GM21381 (cell line): ENCODE measurements around the gene OR1F1.

ENCODE experiments used
- ATAC-seq: cut with Tn5 transposase; IDR thresholded peaks from one replicate; pipeline ENCODE4 v1.9.1; 2021; ENCODE audit warnings: mild to moderate bottlenecking, moderate library complexity; ENCODE audit not compliant: unreplicated experiment

Gene OR1F1

GRCh38 chr16:3243882-3244281, 55.9 kb downstream of the OR1F1 start:
- ATAC-seq: no peak

- no peak for ATAC-seq
Measured at GRCh38 chr16:3246002-3246401, 58.0 kb downstream of the OR1F1 start.

GRCh38 chr16:3246876-3247275, 58.9 kb downstream of the OR1F1 start:
- ATAC-seq: no peak

- no peak for ATAC-seq
Measured at GRCh38 chr16:3248596-3248995, 60.6 kb downstream of the OR1F1 start.

GRCh38 chr16:3249020-3249419, 61.0 kb downstream of the OR1F1 start:
- no peak for ATAC-seq

GRCh38 chr16:3249451-3249850, 61.4 kb downstream of the OR1F1 start:
- no peak for ATAC-seq

- ATAC-seq: no peak
Measured at GRCh38 chr16:3252967-3253366, 65.0 kb downstream of the OR1F1 start.

GRCh38 chr16:3254309-3254708, 66.3 kb downstream of the OR1F1 start:
- no peak for ATAC-seq
